Panc1 (cell line): ENCODE results near the gene KCNMA1. TPM values are rescaled to one million over a fixed set of nuclear protein-coding genes. Genes with fewer than 3 reads are reported as not detected.

Experiments used
- ATAC-seq: fragments of 200-7000 bp; cut with Tn5 transposase; 2 replicates; pipeline ENCODE4 v1.9.1; 2020; ENCODE audit warnings: mild to moderate bottlenecking, moderate library complexity
- BruUV-seq: library from RNA; stranded (reverse); fragments of 400-500 nt; replicated peaks from 2 replicates; lab custom pipeline; 2021; lab: Mats Ljungman, UMichigan
- CTCF ChIA-PET: fragments of 300-600 bp; sonication (Branson Sonifier 250); formaldehyde crosslinking; loops from one replicate; lab custom pipeline; 2022; ENCODE audit warnings: antibody characterized with exemption; lab: Charles Lee
- POLR2A ChIA-PET: fragments of 300-600 bp; sonication (Branson Sonifier 250); formaldehyde crosslinking; loops from one replicate; lab custom pipeline; 2022; ENCODE audit warnings: antibody characterized with exemption; lab: Charles Lee
- DNase-seq: peaks from one replicate; pipeline ENCODE4 v3.0.0-alpha.2; 2010; ENCODE audit warnings: low read depth, low spot score
- H3K27ac ChIP-seq: 2 replicates; pipeline ENCODE4 v1.5.1; 2011; ENCODE audit warnings: mild to moderate bottlenecking, low read length, inconsistent platforms
- H3K27me3 ChIP-seq: fragments of 200-500 bp; sonication (Bioruptor generic); 2 replicates; pipeline ENCODE4 v1.6.0; 2014; ENCODE audit warnings: low read length, inconsistent platforms; ENCODE audit not compliant: control insufficient read depth, insufficient read depth
- H3K36me3 ChIP-seq: fragments of 200-500 bp; sonication (Bioruptor generic); 2 replicates; pipeline ENCODE4 v1.5.1; 2014; ENCODE audit warnings: inconsistent platforms, mild to moderate bottlenecking, low read length, moderate library complexity; ENCODE audit not compliant: control insufficient read depth, insufficient read depth
- H3K4me1 ChIP-seq: 2 replicates; pipeline ENCODE4 v1.5.1; 2011; ENCODE audit warnings: inconsistent platforms, mild to moderate bottlenecking, low read length, moderate library complexity; ENCODE audit not compliant: control insufficient read depth, insufficient read depth
- H3K4me3 ChIP-seq, 2 experiments: 2 replicates each; pipeline ENCODE4 v1.5.1; 2011 to 2012; ENCODE audit warnings: low read depth in 2 of 2, low read length in 2 of 2, mild to moderate bottlenecking in 2 of 2, inconsistent platforms in 1 of 2, moderate library complexity in 1 of 2
- H3K9me3 ChIP-seq: fragments of 200-500 bp; sonication (Bioruptor generic); 2 replicates; pipeline ENCODE4 v1.5.1; 2014; ENCODE audit warnings: low read depth, mild to moderate bottlenecking, inconsistent platforms, low read length, moderate library complexity; ENCODE audit not compliant: control insufficient read depth, insufficient read depth
- CTCF ChIP-seq: fragments of 450-650 bp; IDR thresholded peaks from 2 replicates; pipeline ENCODE4 v1.5.1; 2017; ENCODE audit warnings: mild to moderate bottlenecking
- POLR2AphosphoS5 ChIP-seq: IDR thresholded peaks from 2 replicates; pipeline ENCODE4 v1.6.1; 2012; ENCODE audit warnings: mild to moderate bottlenecking, low read depth, low read length, moderate library complexity
- REST ChIP-seq, 2 experiments: IDR thresholded peaks; 2 replicates each; pipeline ENCODE4 v1.6.1; 2011 to 2012; ENCODE audit warnings: low read depth in 2 of 2, control low read depth in 1 of 2, low read length in 1 of 2, mild to moderate bottlenecking in 1 of 2, moderate library complexity in 1 of 2; ENCODE audit not compliant: insufficient read depth in 1 of 2
- SIN3A ChIP-seq: IDR thresholded peaks from 2 replicates; pipeline ENCODE4 v1.6.1; 2012; ENCODE audit warnings: low read depth, mild to moderate bottlenecking, low read length, moderate library complexity, borderline replicate concordance; ENCODE audit not compliant: insufficient read depth
- TCF7L2 ChIP-seq: IDR thresholded peaks from 2 replicates; pipeline ENCODE4 v1.6.1; 2011; ENCODE audit warnings: mild to moderate bottlenecking, low read depth, low read length, inconsistent platforms
- in situ Hi-C: cut with HindIII; loops from 2 replicates; pipeline ENCODE4 v1.10.0; 2016; ENCODE audit warnings: low sequenced_read_pairs, low pct_unique_long_range_greater_than_20kb
- intact Hi-C: fragments of 100-400 bp; cut with micrococcal nuclease; formaldehyde crosslinking; loops from one replicate; pipeline ENCODE4 v1.10.0; 2022; ENCODE audit not compliant: unreplicated experiment
- total RNA-seq: library from RNA; stranded (reverse); gene quantifications from one replicate; pipeline ENCODE4 v1.2.1, GENCODE V29; 2021; ENCODE audit not compliant: unreplicated experiment

KCNMA1 gene
- total RNA-seq, 1 experiment from 2014 or later, result 91.9 TPM

- no TSS peak for BruUV-seq
- intact Hi-C loops, result no loop called here
- ATAC-seq, result no peak
Observed at GRCh38 chr10:77348082-77348481, 289.5 kb downstream of the KCNMA1 start.

GRCh38 chr10:77347052-77347451 is 290.6 kb downstream of the KCNMA1 start:
- ChIA-PET CTCF (no interaction called here), POLR2A (no interaction called here)
- no peaks in the 10 kb centered on the region for H3K36me3 ChIP-seq
- H3K27ac ChIP-seq, result no peak overlapping the region
- TF ChIP-seq TCF7L2 (no peak), CTCF (no peak)
- peaks cover 28% of the 10 kb centered on the region for H3K4me1 ChIP-seq
- ATAC-seq, result no peak
- no peak overlapping the region for H3K4me3 ChIP-seq
- no peaks in the 10 kb centered on the region for H3K27me3 ChIP-seq
- intact Hi-C loops (no loop called here), in situ Hi-C loops (no loop called here)
- no peak for DNase-seq
- BruUV-seq, result no TSS peak
- no peaks in the 10 kb centered on the region for H3K9me3 ChIP-seq

More at GRCh38 chr10:77348082-77348481, 289.5 kb downstream of the KCNMA1 start:
- Histone ChIP-seq H3K27ac (no peak overlapping the region), H3K27me3 (no peaks in the 10 kb centered on the region), H3K4me3 (no peak overlapping the region), H3K9me3 (no peaks in the 10 kb centered on the region), H3K36me3 (no peaks in the 10 kb centered on the region), H3K4me1 (peaks cover 30% of the 10 kb centered on the region)
- DNase-seq, result no peak
- TF ChIP-seq CTCF, result no peak
- TF ChIP-seq SIN3A, result no peak
- no peak for TF ChIP-seq POLR2AphosphoS5
- no peak for TF ChIP-seq REST (IDR thresholded peaks at IDR 0.05; ENCODE audit: insufficient read depth in 1 of 2, low read depth in 2 of 2, low read length in 1 of 2)
- TF ChIP-seq TCF7L2, result no peak
- ChIA-PET POLR2A (no interaction called here), CTCF (no interaction called here)
- in situ Hi-C loops, result no loop called here
